WTC11 (cell line): ENCODE measurements around the gene KIF21B.

Experiments used
- ATF1 ChIP-seq: sonication (generic); formaldehyde crosslinking; IDR thresholded peaks from 2 replicates; pipeline ENCODE4 v1.8.1; 2023; ENCODE audit warnings: mild to moderate bottlenecking, moderate library complexity, missing genetic modification reagents
- ATF3 ChIP-seq: sonication (generic); formaldehyde crosslinking; conservative IDR thresholded peaks from 2 replicates; pipeline ENCODE4 v1.8.1; 2022; ENCODE audit warnings: mild to moderate bottlenecking, missing genetic modification reagents
- CBFB ChIP-seq: sonication (generic); formaldehyde crosslinking; IDR thresholded peaks from 2 replicates; pipeline ENCODE4 v1.8.1; 2022; ENCODE audit warnings: mild to moderate bottlenecking, low read depth, missing genetic modification reagents
- CREB1 ChIP-seq: sonication (generic); formaldehyde crosslinking; IDR thresholded peaks from 2 replicates; pipeline ENCODE4 v1.8.0; 2023; ENCODE audit warnings: mild to moderate bottlenecking, missing genetic modification reagents
- JUN ChIP-seq: sonication (generic); formaldehyde crosslinking; IDR thresholded peaks from 2 replicates; pipeline ENCODE4 v1.8.0; 2023; ENCODE audit warnings: mild to moderate bottlenecking, missing genetic modification reagents
- NFYB ChIP-seq: sonication (generic); formaldehyde crosslinking; conservative IDR thresholded peaks from 2 replicates; pipeline ENCODE4 v1.8.0; 2022; ENCODE audit warnings: low read depth, missing genetic modification reagents
- NR2C2 ChIP-seq: sonication (generic); formaldehyde crosslinking; IDR thresholded peaks from 2 replicates; pipeline ENCODE4 v1.8.0; 2022; ENCODE audit warnings: mild to moderate bottlenecking, missing genetic modification reagents
- PRDM15 ChIP-seq: sonication (generic); formaldehyde crosslinking; IDR thresholded peaks from 2 replicates; pipeline ENCODE4 v1.8.0; 2022; ENCODE audit warnings: missing genetic modification reagents
- SP1 ChIP-seq: sonication (generic); formaldehyde crosslinking; conservative IDR thresholded peaks from 2 replicates; pipeline ENCODE4 v1.8.1; 2022; ENCODE audit warnings: missing genetic modification reagents
- USF2 ChIP-seq: sonication (generic); formaldehyde crosslinking; IDR thresholded peaks from 2 replicates; pipeline ENCODE4 v1.8.1; 2023; ENCODE audit warnings: mild to moderate bottlenecking, missing genetic modification reagents, moderate library complexity
- ZBTB21 ChIP-seq: sonication (generic); formaldehyde crosslinking; IDR thresholded peaks from 2 replicates; pipeline ENCODE4 v1.8.1; 2023; ENCODE audit warnings: mild to moderate bottlenecking, missing genetic modification reagents, borderline replicate concordance
- ZNF219 ChIP-seq: sonication (generic); formaldehyde crosslinking; IDR thresholded peaks from 2 replicates; pipeline ENCODE4 v1.8.0; 2023; ENCODE audit warnings: missing genetic modification reagents, mild to moderate bottlenecking, borderline replicate concordance
- ZNF416 ChIP-seq: fragments of 250-450 bp; sonication (Bioruptor Pico); IDR thresholded peaks from 2 replicates; pipeline ENCODE4 v1.9.0; 2021; ENCODE audit warnings: mild to moderate bottlenecking, inconsistent platforms
- TF ChIP-seq, protein P1 (sequence below): fragments of 200-600 bp; IDR thresholded peaks from 2 replicates; pipeline ENCODE4 v1.8.0; 2022; ENCODE audit warnings: antibody characterized with exemption

DNA sequence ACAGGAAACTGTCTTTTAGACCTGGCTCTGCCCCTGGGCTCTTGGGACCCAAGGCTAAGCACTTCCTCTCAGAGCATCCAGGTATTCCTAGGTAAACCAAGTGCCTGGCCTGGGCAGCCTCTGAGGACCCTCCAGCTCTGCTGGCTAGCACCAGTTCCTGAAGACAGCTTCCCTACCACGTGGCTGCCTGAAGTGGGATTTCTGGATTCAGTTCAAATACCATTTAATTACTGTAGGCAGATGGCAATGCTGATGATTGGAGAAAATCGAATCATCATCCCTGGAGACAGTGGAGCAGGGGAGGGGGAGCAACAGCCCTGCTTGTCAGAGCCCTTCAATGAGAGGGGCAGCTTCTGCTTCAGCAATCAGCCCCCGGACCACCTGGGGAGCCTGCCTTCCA is 11.9 kb downstream of the KIF21B start:
- TF ChIP-seq NFYB (CRISPR knock-in tag) = no peak
- no peak for TF ChIP-seq CREB1
- TF ChIP-seq, protein P1, sequence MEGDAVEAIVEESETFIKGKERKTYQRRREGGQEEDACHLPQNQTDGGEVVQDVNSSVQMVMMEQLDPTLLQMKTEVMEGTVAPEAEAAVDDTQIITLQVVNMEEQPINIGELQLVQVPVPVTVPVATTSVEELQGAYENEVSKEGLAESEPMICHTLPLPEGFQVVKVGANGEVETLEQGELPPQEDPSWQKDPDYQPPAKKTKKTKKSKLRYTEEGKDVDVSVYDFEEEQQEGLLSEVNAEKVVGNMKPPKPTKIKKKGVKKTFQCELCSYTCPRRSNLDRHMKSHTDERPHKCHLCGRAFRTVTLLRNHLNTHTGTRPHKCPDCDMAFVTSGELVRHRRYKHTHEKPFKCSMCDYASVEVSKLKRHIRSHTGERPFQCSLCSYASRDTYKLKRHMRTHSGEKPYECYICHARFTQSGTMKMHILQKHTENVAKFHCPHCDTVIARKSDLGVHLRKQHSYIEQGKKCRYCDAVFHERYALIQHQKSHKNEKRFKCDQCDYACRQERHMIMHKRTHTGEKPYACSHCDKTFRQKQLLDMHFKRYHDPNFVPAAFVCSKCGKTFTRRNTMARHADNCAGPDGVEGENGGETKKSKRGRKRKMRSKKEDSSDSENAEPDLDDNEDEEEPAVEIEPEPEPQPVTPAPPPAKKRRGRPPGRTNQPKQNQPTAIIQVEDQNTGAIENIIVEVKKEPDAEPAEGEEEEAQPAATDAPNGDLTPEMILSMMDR = no peak
- TF ChIP-seq SP1 (CRISPR knock-in tag) = no peak
- TF ChIP-seq USF2 (CRISPR knock-in tag) = no peak
- TF ChIP-seq ZNF416 (CRISPR knock-in tag) = no peak
- TF ChIP-seq JUN = no peak
- no peak for TF ChIP-seq CBFB (CRISPR knock-in tag)
- TF ChIP-seq ZNF219 (CRISPR knock-in tag) = no peak
- no peak for TF ChIP-seq ATF1 (CRISPR knock-in tag)
- no peak for TF ChIP-seq ZBTB21
- TF ChIP-seq ATF3 (CRISPR knock-in tag) = no peak
- no peak for TF ChIP-seq PRDM15 (CRISPR knock-in tag)
- TF ChIP-seq NR2C2 (CRISPR knock-in tag) = no peak
